Type B pancreatic cell (in vitro differentiated cells): Measurements from ENCODE around the gene EFCC1. TPM values are rescaled to one million over a fixed set of nuclear protein-coding genes. Genes with fewer than 3 reads are reported as not detected.
A peak's percentile ranks its signal among the peaks of the same experiment; 100 is the strongest.

Experiments used
- DNase-seq: peaks from one replicate; pipeline ENCODE4 v3.0.0; 2021; ENCODE audit warnings: mixed read lengths; ENCODE audit not compliant: unreplicated experiment; ENCODE audit errors: extremely low spot score
- H3K27ac Mint-ChIP-seq: 2 replicates; pipeline ENCODE4 v1.8.0; 2021; ENCODE audit warnings: mild to moderate bottlenecking, mixed read lengths
- H3K27me3 Mint-ChIP-seq: 2 replicates; pipeline ENCODE4 v1.8.0; 2021; ENCODE audit warnings: mixed read lengths
- H3K36me3 Mint-ChIP-seq: 2 replicates; pipeline ENCODE4 v1.8.0; 2021; ENCODE audit warnings: mixed read lengths
- H3K4me1 Mint-ChIP-seq: one replicate; pipeline ENCODE4 v1.8.0; 2021; ENCODE audit warnings: mixed read lengths; ENCODE audit not compliant: unreplicated experiment
- H3K4me3 Mint-ChIP-seq: 2 replicates; pipeline ENCODE4 v1.8.0; 2021; ENCODE audit warnings: mild to moderate bottlenecking, mixed read lengths
- H3K9me3 Mint-ChIP-seq: 2 replicates; pipeline ENCODE4 v1.8.0; 2021; ENCODE audit warnings: mixed read lengths
- total RNA-seq: library from RNA; stranded (reverse); gene quantifications from 2 replicates; pipeline ENCODE4 v1.2.1, GENCODE V29; 2021; ENCODE audit warnings: low replicate concordance
- TF ChIP-seq, protein P1 (sequence below): fragments of 200-600 bp; sonication (generic); conservative IDR thresholded peaks from 2 replicates; pipeline ENCODE4 v1.5.0; 2021; ENCODE audit warnings: antibody characterized with exemption, mild to moderate bottlenecking

EFCC1 gene
- total RNA-seq, 1 donor from 2014 or later = 2.2 TPM

DNA sequence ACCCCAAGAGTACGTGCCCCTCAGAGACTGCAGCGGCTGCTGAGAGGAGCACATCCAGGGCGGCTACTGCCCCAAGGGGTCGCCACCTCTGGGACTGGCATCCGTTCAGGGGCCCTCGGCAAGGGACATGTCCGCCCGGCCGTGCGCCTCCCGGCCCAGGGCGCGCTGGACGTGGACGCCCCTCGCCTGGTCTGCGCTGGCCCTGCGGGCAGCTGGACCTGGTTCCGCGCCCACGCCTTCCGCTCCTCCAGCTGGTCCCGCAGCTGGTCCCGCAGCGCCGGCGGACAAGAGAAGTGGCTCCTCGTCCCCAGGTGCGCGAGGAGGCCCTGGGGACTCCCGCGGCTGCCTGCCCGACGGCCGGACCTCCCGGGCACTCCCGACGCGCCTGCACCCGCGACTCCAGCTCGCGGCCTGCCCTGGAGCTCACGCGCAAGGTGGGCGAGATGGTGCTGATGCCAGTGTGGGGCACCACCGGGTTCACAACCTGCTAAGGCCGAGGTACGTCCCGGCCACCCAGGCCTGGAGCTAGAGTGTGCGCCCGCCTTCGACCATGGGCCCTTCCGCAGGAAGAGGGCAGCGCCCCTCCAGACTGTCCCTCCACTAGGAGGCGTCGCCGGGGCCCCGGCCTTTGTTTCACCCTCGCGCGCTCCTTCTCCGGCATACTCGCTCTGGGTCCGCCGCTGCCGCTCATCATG is 45.1 kb downstream of the EFCC1 start:
- H3K4me3 Mint-ChIP-seq = no peak overlapping the region
- H3K9me3 Mint-ChIP-seq = peaks cover 7% of the 10 kb centered on the region
- H3K36me3 Mint-ChIP-seq = no peaks in the 10 kb centered on the region
- no peak overlapping the region for H3K27ac Mint-ChIP-seq
- H3K4me1 Mint-ChIP-seq = no peaks in the 10 kb centered on the region
- TF ChIP-seq, protein P1, sequence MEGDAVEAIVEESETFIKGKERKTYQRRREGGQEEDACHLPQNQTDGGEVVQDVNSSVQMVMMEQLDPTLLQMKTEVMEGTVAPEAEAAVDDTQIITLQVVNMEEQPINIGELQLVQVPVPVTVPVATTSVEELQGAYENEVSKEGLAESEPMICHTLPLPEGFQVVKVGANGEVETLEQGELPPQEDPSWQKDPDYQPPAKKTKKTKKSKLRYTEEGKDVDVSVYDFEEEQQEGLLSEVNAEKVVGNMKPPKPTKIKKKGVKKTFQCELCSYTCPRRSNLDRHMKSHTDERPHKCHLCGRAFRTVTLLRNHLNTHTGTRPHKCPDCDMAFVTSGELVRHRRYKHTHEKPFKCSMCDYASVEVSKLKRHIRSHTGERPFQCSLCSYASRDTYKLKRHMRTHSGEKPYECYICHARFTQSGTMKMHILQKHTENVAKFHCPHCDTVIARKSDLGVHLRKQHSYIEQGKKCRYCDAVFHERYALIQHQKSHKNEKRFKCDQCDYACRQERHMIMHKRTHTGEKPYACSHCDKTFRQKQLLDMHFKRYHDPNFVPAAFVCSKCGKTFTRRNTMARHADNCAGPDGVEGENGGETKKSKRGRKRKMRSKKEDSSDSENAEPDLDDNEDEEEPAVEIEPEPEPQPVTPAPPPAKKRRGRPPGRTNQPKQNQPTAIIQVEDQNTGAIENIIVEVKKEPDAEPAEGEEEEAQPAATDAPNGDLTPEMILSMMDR = no peak
- peaks cover 18% of the 10 kb centered on the region for H3K27me3 Mint-ChIP-seq
- DNase-seq = no peak

DNA sequence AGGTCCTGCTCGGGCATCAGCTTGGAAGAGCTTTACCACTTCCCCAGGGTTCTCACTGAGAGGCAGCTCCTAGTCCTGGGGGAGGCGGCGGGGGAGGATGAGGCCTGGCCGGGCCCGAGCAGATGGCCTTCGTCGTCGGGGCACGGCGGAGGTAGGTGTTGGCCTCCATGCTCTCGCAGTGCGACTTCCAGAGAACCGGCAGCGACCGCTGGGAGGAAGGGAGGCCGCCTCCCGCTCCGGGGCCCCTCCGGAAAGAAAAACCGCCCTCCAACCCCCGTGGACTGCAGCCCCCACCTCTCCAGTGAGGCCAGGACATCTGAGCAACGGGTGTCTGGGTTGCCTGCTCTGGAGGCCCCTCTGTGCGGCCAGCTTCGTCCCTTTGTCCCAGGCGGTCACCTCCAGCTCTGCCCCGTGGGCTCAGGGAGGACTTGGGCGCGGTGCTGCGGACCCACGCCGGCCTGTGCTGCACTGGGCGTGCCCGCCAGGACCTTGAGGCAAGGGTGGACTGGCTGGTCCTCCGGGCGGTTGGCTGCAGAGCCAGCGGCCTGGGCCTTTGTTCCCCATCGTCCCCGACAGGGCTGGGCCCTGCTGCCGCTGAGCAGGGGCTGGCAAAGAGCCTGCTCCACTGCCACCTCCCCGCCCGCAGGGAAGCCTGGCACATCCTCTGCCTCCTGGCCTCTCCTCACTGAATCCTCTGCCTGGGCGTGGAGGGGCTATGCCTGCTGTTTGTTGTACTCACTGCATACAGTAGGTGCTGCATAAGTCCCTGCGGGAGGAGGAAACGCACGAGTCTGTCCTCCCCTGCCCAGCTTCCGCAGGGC is 45.8 kb downstream of the EFCC1 start:
- no peaks in the 10 kb centered on the region for H3K36me3 Mint-ChIP-seq
- H3K9me3 Mint-ChIP-seq = peaks cover 7% of the 10 kb centered on the region
- TF ChIP-seq, protein P1 = no peak
- peaks cover 18% of the 10 kb centered on the region for H3K27me3 Mint-ChIP-seq
- H3K4me3 Mint-ChIP-seq = no peak overlapping the region
- no peak overlapping the region for H3K27ac Mint-ChIP-seq
- H3K4me1 Mint-ChIP-seq = no peaks in the 10 kb centered on the region
- no peak for DNase-seq

DNA sequence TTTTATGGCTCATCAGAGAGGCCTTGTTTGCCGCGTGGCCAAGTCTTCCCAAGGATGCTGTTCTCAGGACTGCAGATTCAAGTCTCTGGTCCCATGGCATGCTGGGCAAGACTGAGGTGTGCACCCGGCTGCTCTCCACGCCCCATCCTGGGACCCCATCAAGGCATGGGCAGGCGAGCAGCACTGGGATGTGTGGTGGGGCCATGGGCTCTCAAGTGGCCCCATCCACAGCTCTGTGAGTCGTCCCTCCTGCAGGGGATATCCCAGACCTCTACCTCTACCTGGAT is 46.4 kb downstream of the EFCC1 start:
- peaks cover 14% of the 10 kb centered on the region for H3K27me3 Mint-ChIP-seq
- H3K36me3 Mint-ChIP-seq = no peaks in the 10 kb centered on the region
- H3K27ac Mint-ChIP-seq = no peak overlapping the region
- no peak for DNase-seq
- TF ChIP-seq, protein P1 = no peak
- H3K9me3 Mint-ChIP-seq = peaks cover 7% of the 10 kb centered on the region
- no peaks in the 10 kb centered on the region for H3K4me1 Mint-ChIP-seq
- H3K4me3 Mint-ChIP-seq = no peak overlapping the region

DNA sequence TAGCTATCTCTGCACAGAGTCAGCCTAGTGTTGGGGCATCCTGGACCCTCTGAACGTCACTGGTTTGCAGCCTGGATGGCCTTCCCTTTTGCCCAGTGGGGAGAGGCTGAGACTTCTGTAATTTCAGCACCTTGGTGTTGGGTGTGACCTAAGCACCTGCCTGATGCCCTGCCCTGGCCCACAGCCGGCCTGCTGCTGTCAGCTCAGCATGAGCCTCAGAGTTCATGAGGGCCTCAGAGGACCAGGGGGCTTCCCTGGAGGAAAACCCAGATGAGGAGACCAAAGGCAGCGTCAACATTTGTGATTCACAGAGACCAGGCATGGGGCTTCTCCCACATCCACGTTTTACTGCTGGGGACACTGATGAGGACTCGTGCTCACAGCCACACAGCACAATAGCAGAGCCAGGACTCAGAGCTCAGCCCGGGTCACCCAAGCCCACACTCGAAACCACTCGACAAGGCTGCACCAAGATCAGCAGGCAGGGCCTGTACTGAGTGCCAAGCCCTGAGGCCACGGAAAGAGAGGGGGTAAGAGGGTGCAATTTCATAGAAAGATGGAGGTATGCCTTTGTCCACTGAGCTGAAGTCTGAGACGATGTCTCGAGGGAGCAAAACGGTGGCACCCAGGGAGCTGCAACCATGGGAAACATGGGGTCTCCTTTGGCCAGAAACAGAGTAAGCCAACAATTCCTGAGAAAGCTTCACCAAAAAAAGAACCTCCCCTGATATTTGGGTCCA is 49.6 kb downstream of the EFCC1 start:
- H3K4me1 Mint-ChIP-seq = peaks cover 16% of the 10 kb centered on the region
- H3K36me3 Mint-ChIP-seq = no peaks in the 10 kb centered on the region
- H3K27ac Mint-ChIP-seq = no peak overlapping the region
- peaks cover 6% of the 10 kb centered on the region for H3K27me3 Mint-ChIP-seq
- H3K4me3 Mint-ChIP-seq = no peak overlapping the region
- peaks cover 7% of the 10 kb centered on the region for H3K9me3 Mint-ChIP-seq
- DNase-seq = no peak
- TF ChIP-seq, protein P1 = no peak

DNA sequence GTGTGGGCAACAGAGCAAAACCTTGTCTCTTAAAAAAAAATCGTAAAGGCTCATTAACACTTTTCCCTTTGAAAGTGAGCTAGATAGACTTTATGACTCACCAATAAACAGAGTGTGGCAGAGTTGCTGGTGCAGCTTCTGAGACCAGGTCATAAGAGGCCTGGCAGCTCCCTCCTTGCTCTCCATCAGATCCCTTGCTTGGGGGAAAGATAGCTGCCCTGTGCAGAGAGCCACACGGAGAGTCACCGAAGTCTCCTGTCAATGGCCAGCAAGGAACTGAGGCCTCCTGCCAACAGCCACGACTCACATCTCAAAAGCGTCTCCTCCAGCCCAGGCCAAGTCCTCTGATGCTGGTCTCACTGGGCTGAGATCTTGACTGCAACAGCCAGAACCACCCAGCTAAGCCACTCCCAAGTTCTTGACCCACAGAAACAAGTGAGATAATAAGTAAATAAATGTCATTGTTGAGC is 50.8 kb downstream of the EFCC1 start:
- Mint-ChIP-seq H3K27me3 (peaks cover 6% of the 10 kb centered on the region), H3K27ac (peak overlapping the region; percentile 51), H3K4me1 (peaks cover 16% of the 10 kb centered on the region), H3K9me3 (peaks cover 7% of the 10 kb centered on the region), H3K4me3 (peak overlapping the region; percentile 8), H3K36me3 (no peaks in the 10 kb centered on the region)
- TF ChIP-seq, protein P1 = no peak
- DNase-seq = no peak
